Measurements from ENCODE around the gene NR6A1. TPM values are rescaled to one million over a fixed set of nuclear protein-coding genes. Genes with fewer than 3 reads are reported as not detected.
A peak's percentile ranks its signal among the peaks of the same experiment; 100 is the strongest.

Gene NR6A1
- total RNA-seq, 2 experiments from 2014 or later = 0.74 to 1.1 TPM

DNA sequence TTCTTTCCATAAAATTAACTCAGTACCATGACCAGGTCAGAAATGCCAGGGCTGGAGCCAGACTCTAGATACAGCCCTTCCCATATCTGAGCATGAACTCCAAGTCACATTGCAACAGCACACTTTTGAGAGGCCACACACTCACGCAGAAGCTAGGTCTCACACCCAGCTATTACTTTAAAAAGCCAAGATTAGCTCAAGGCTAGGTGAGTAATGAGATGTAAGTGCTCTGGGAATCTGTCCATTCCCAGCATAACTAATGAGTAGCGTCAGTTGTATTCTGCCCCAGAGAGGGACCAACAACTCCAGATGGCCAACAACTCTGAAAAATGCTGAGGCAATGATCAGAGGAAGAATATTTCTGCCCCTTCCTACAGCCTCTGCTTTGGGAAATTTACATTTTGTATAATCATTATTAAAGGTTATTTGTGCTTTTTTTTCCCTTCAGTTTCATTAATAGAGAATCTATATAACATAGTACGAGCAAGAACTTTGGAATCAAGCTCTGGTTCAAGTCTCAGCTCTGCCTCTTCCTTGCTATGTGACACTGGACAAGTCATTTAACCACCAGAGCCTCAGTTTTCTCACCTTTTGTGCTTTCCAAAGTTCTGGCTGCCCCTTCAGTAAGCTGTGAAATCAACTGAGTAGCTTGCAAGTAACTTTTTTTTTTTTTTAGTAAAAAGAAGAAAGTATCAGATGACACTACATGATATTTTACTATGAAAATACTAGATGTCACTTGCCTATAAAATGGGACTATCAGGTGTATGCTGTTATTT is 118.3 kb downstream of the NR6A1 start:
- POLR2A ChIA-PET = interaction anchor here (0.6 kb wide), 1 partner anchor 1198 kb away, joined by 4 read pairs; no protein-coding TSS in a partner anchor
- ATAC-seq (no peak), DNase-seq (no peak)
- no peak overlapping the region for H3K27ac Mint-ChIP-seq
- peaks cover under 1% of the 10 kb centered on the region for H3K4me1 Mint-ChIP-seq (ENCODE audit: low read depth)
- TF ChIP-seq, protein P1, sequence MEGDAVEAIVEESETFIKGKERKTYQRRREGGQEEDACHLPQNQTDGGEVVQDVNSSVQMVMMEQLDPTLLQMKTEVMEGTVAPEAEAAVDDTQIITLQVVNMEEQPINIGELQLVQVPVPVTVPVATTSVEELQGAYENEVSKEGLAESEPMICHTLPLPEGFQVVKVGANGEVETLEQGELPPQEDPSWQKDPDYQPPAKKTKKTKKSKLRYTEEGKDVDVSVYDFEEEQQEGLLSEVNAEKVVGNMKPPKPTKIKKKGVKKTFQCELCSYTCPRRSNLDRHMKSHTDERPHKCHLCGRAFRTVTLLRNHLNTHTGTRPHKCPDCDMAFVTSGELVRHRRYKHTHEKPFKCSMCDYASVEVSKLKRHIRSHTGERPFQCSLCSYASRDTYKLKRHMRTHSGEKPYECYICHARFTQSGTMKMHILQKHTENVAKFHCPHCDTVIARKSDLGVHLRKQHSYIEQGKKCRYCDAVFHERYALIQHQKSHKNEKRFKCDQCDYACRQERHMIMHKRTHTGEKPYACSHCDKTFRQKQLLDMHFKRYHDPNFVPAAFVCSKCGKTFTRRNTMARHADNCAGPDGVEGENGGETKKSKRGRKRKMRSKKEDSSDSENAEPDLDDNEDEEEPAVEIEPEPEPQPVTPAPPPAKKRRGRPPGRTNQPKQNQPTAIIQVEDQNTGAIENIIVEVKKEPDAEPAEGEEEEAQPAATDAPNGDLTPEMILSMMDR (IDR thresholded peaks at IDR 0.05) = no peak
- H3K27me3 Mint-ChIP-seq = no peaks in the 10 kb centered on the region
- CTCF ChIA-PET = interaction anchor here (0.7 to 1.3 kb wide), 2 partner anchors 13 to 36 kb away, joined by 3 to 4 read pairs; no protein-coding TSS in a partner anchor
- H3K4me3 Mint-ChIP-seq = no peak overlapping the region
- no peaks in the 10 kb centered on the region for H3K9me3 Mint-ChIP-seq
- intact Hi-C loops (cut with micrococcal nuclease) = no loop called here
- H3K36me3 Mint-ChIP-seq (ENCODE audit: low read depth) = no peaks in the 10 kb centered on the region

DNA sequence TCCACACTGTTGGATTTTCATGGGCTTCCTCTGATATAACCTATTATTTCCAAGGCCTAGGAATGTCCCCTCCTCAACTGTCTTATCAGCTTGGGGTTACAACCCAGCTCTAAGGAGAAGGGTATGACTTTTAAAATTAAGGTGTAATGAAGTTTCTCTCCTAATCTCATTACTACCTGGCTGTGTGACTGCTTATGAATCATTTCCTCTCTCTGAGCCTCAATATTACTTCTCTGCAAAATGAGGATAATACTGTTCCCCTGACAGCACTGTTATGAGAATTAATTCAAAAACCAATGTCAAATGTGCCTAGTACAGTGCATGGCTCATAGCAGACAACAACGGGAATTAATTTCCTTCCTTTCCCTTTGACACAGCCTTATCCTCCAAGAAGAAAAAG is 118.9 kb downstream of the NR6A1 start:
- POLR2A ChIA-PET = interaction anchor here (0.6 kb wide), 1 partner anchor 1198 kb away, joined by 4 read pairs; no protein-coding TSS in a partner anchor

DNA sequence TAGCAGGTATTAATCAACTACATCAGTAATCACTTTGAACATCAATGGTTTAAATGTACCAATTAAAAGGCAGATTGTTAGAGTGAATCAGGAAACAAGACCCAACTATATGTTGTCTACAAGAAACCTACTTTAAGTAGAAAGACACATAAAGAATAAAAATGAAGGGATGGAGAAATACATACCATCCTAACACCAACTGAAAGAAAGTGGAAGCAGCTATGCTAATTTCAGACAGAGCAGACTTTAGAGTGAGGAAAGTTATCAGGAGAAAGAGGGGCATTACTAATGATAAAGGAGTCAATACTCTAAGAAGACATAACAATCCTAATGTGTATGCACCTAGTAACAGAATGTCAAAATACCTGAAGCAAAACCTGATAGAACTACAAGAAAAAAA is 125.8 kb downstream of the NR6A1 start:
- DNase-seq = no peak
- Mint-ChIP-seq H3K9me3 (no peaks in the 10 kb centered on the region), H3K4me1 (ENCODE audit: low read depth) (no peaks in the 10 kb centered on the region), H3K36me3 (ENCODE audit: low read depth) (no peaks in the 10 kb centered on the region), H3K4me3 (no peak overlapping the region), H3K27ac (no peak overlapping the region), H3K27me3 (peaks cover 2% of the 10 kb centered on the region)
- intact Hi-C loops (cut with micrococcal nuclease) = no loop called here
- ATAC-seq = no peak
- ChIA-PET POLR2A (no interaction called here), CTCF (no interaction called here)
- TF ChIP-seq, protein P1 (IDR thresholded peaks at IDR 0.05) = no peak

More for the DNA sequence above, 118.9 kb downstream of the NR6A1 start:
- DNase-seq = no peak
- Mint-ChIP-seq H3K36me3 (ENCODE audit: low read depth) (no peaks in the 10 kb centered on the region), H3K4me3 (no peak overlapping the region), H3K9me3 (no peaks in the 10 kb centered on the region), H3K27ac (no peak overlapping the region), H3K27me3 (no peaks in the 10 kb centered on the region), H3K4me1 (ENCODE audit: low read depth) (no peaks in the 10 kb centered on the region)
- TF ChIP-seq, protein P1 (IDR thresholded peaks at IDR 0.05) = no peak
- ATAC-seq = no peak
- intact Hi-C loops (cut with micrococcal nuclease) = no loop called here
- CTCF ChIA-PET = interaction anchor here (0.7 kb wide), 1 partner anchor 35 kb away, joined by 4 read pairs; no protein-coding TSS in a partner anchor

DNA sequence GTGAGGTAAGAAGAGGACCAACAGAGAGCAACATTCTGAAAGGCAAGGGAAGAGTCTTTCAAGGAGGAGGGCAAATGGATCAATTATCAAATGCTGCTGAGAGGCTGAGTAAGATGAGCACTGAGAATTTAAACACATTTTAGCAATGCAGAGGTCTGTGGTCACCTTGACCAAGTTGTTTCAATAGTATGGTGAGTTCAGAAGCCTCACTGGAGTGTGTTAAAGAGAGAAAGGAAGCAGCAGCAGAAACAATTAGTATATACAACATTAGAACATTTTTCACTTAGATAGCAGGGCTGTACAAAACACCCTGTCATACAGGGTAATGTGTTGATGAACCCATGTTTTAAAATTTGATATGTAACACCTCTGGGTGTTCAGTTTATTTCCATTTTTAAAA is 131.5 kb downstream of the NR6A1 start:
- no peak for ATAC-seq
- Mint-ChIP-seq H3K9me3 (no peaks in the 10 kb centered on the region), H3K4me1 (ENCODE audit: low read depth) (no peaks in the 10 kb centered on the region), H3K27me3 (peaks cover 12% of the 10 kb centered on the region), H3K27ac (no peak overlapping the region), H3K4me3 (no peak overlapping the region), H3K36me3 (ENCODE audit: low read depth) (no peaks in the 10 kb centered on the region)
- intact Hi-C loops (cut with micrococcal nuclease) = no loop called here
- POLR2A ChIA-PET = no interaction called here
- CTCF ChIA-PET = interaction anchor here (0.9 to 3.1 kb wide), 4 partner anchors 22 to 103 kb away, joined by 3 to 16 read pairs (median 3); no protein-coding TSS in a partner anchor
- TF ChIP-seq, protein P1 (IDR thresholded peaks at IDR 0.05) = no peak
- DNase-seq = no peak

DNA sequence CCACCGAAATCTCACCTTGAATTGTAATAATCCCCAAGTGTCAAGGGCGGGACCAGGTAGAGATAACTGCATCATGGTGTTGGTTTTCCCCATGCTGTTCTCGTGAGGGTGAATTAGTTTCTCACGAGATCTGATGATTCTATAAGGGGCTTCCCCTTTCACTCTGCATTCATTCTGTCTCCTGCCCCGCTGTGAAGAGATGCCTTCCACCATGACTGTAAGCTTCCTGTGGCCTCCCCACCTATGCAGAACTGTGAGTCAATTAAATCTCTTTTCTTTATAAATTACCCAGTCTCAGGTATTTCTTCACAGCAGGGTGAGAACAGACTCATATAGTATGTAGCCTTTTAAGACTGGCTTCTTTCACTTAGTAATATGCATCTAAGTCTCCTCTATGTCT is 135.8 kb downstream of the NR6A1 start:
- Mint-ChIP-seq H3K4me1 (ENCODE audit: low read depth) (no peaks in the 10 kb centered on the region), H3K4me3 (no peak overlapping the region), H3K27me3 (peaks cover 10% of the 10 kb centered on the region), H3K9me3 (no peaks in the 10 kb centered on the region), H3K36me3 (ENCODE audit: low read depth) (no peaks in the 10 kb centered on the region), H3K27ac (no peak overlapping the region)
- ChIA-PET CTCF (interaction anchor here (1.3 kb wide), 1 partner anchor 77 kb away, joined by 5 read pairs; no protein-coding TSS in a partner anchor), POLR2A (no interaction called here)
- TF ChIP-seq, protein P1 (IDR thresholded peaks at IDR 0.05) = no peak
- DNase-seq (peak; percentile 3), ATAC-seq (no peak)
- intact Hi-C loops (cut with micrococcal nuclease) = no loop called here
